Transverse colon (tissue), 4 donors: Measurements from ENCODE around the gene LGALS8.

Source experiments
- CTCF ChIP-seq, 5 experiments: fragments of 200-600 bp in 3 of 5; fragments of 450-650 bp in 2 of 5; sonication (generic) in 3 of 5; IDR thresholded peaks; 1 replicate in 2 of 5; 2 replicates in 3 of 5; pipeline ENCODE4 v1.5.1; 2016 to 2017; ENCODE audit warnings: antibody characterized with exemption in 5 of 5, inconsistent platforms in 3 of 5, mild to moderate bottlenecking in 2 of 5, moderate library complexity in 1 of 5
- POLR2A ChIP-seq: fragments of 450-650 bp; IDR thresholded peaks from one replicate; pipeline ENCODE4 v1.6.1; 2016; ENCODE audit warnings: antibody characterized with exemption, mild to moderate bottlenecking, moderate library complexity
- POLR2AphosphoS5 ChIP-seq, 3 donors: sonication (generic); formaldehyde crosslinking; IDR thresholded peaks; one replicate each; pipeline ENCODE4 v1.6.1; 2016; ENCODE audit warnings: antibody characterized with exemption in 3 of 3

DNA sequence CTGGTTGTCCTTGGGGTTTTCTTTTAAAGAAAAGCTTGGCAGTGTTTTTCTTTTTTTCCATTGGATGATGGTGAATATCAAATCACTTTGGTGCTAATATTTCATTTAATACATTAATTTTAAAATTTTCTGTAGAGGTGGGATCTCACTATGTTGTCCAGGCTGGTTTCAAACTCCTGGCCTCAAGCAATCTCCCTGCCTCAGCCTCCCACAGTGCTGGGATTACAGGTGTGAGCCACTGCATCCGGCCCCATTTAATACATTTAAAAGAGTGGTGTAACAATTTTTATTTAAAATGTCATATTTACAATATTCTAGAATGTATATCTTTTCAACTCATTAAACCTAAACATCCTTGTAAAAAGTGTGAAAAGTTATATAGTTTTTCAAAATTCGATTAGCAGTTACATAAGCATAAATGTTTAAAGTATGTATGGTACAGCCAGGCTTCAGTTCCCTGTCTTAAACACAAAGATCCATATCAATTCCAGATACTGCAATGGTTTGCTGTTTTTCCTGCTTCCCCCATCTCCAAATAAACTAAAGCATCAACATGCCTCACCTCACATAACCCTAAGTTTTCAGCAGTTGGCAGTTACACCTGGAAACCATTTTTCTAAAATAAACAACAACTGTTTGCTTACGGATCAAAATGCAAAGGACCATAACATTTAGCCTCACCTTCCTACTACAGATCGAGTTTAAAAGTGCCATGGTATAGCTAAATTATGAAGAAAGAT is 8.9 kb upstream of the LGALS8 start:
- TF ChIP-seq CTCF (IDR thresholded peaks at IDR 0.05) = no peak
- no peak for TF ChIP-seq POLR2AphosphoS5 (IDR thresholded peaks at IDR 0.05)
- TF ChIP-seq POLR2A = no peak
